AG10803 (cell line): Measurements from ENCODE around the gene MSH3.

Source experiments
- DNase-seq: peaks from one replicate; pipeline ENCODE4 v3.0.0; 2010; ENCODE audit warnings: low read depth
- H3K4me3 ChIP-seq: 2 replicates; pipeline ENCODE4 v1.5.1; 2011; ENCODE audit warnings: mild to moderate bottlenecking, low read length, control low read depth
- TF ChIP-seq, protein P1 (sequence below): conservative IDR thresholded peaks from 2 replicates; pipeline ENCODE4 v1.5.1; 2011; ENCODE audit warnings: mild to moderate bottlenecking, low read length, control low read depth, inconsistent platforms

Gene MSH3

DNA sequence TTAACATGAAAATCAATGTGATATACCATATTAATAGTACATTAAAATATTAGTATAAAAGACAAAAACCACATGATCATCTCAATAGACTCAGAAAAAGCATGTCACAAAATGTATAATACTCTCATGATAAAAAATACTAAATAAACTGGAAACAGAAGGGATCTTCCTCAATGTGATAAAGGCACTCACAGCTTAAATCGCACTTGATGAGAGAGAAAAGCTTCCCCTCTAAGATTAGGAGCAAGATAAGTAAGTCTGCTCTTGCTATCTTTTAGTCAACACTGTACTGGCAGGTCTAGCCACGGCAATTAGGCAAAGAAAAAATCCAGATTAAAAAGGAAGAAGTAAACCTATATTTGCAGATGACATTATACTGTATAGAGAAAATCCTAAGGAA is 21.8 kb upstream of the MSH3 start:
- no peak for DNase-seq
- TF ChIP-seq, protein P1, sequence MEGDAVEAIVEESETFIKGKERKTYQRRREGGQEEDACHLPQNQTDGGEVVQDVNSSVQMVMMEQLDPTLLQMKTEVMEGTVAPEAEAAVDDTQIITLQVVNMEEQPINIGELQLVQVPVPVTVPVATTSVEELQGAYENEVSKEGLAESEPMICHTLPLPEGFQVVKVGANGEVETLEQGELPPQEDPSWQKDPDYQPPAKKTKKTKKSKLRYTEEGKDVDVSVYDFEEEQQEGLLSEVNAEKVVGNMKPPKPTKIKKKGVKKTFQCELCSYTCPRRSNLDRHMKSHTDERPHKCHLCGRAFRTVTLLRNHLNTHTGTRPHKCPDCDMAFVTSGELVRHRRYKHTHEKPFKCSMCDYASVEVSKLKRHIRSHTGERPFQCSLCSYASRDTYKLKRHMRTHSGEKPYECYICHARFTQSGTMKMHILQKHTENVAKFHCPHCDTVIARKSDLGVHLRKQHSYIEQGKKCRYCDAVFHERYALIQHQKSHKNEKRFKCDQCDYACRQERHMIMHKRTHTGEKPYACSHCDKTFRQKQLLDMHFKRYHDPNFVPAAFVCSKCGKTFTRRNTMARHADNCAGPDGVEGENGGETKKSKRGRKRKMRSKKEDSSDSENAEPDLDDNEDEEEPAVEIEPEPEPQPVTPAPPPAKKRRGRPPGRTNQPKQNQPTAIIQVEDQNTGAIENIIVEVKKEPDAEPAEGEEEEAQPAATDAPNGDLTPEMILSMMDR: no peak
- H3K4me3 ChIP-seq: no peak overlapping the region

DNA sequence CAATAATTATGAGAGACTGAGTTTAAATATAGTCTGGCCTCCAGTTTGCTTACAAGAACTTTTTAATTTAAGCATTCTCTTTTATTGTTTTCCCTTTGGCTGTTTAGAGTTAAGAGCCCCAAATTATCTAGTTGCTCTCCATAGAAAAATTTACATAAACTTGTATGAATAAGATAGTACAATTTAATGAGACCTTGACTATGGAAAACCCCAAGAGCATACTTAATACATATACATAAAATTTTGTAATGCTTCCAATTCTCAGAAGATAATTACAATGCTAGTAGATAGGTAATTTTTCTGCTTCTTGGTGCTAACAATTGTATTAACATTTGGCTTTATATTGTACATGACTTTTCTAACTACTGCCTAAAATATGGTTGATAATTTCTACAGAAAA is 20.3 kb upstream of the MSH3 start:
- no peak overlapping the region for H3K4me3 ChIP-seq
- no peak for DNase-seq
- TF ChIP-seq, protein P1: no peak

DNA sequence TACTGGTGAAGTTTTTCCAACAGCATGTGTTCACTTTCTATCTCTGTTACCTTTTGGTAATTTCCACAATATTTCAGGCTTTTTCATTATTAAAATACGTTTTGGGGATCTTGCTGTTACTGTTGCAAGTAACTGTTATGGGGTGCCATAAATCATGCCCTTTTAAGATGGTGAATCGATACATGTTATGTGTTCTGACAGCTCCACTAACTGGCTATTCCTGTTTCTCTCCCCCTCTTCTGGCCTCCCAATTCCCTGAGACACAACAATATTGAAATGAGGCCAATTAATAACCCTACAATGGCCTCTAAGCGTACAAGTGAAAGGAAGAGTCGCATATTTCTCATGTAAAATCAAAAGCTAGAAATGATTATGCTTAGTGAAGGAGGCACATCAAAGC is 13.1 kb upstream of the MSH3 start:
- no peak overlapping the region for H3K4me3 ChIP-seq
- DNase-seq: no peak
- TF ChIP-seq, protein P1: no peak

DNA sequence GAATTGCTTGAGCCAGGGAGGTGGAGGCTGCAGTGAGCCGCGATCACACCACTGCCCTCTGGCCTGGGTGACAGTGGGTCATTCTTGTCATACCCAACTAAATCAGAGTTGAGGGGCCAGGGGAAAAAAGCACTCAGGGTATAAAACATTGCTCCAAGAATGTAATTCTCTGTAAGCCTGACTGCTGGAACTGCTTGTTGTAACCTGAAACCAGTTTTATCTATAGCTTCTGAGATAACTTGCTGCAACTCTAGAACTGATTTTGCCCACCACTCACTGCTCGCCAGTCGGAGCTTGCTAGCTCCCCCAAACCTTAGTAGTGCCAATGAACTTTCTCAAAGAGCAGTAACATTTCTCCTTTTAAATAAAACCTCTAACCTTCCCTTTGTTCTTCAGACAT is 9.6 kb upstream of the MSH3 start:
- no peak for DNase-seq
- no peak overlapping the region for H3K4me3 ChIP-seq
- TF ChIP-seq, protein P1: no peak

DNA sequence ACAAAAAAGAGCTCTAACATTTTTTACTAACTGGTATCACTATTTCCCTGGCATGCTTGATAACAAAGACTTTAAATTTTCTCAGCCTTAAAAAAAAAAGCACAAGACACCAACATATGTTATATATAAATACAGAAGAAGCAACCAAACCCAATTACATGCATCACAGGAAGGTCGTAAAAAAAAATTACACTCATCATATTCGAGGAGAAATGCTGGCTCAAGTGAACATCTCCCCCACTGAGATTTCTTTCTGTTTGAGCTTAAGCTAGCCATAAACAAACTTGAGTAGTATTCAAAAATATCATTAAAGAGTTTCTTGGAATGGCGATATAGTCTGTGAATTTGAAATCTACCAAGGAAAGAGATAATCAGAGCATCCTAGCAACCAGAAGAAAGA is 7.5 kb upstream of the MSH3 start:
- TF ChIP-seq, protein P1: no peak
- H3K4me3 ChIP-seq: no peak overlapping the region
- DNase-seq: no peak

DNA sequence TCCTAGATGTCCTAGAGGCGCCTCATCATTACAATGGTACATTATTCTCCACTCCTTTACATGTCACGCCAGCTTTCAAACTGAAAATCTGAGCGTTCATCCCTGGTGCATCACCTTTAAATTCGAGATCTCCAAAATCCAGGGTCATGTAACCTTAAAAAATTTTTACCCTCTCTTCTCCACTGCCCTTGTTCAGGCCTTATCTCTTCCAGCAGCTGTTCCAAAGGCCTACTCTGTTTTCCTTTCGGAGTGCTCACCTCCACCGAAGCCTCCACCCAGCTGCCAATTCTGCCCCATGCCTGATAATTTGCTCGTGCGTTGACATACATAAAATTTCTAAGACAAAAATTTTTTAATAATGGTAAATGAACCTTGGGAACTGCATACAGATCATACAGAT is 950 bp upstream of the MSH3 start:
- TF ChIP-seq, protein P1: no peak
- DNase-seq: no peak
- H3K4me3 ChIP-seq: peak overlapping the region; percentile 74

DNA sequence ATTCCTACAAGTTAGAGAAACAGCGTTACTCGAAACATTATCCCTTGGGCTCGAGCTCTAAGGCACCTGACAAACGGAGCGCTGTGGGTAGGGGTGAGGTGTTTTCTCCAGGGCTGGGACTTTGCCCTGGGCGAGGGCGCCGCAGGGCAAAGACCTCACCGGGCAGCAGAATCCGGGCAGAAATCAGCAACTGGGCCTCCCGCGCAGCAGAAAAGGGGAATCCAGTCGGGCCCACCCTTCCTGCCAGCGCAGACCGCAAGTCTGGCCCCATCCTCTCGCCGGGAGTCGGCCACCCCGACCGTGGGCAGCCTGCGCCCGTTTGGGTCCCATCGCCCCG is 430 bp upstream of the MSH3 start:
- no peak for DNase-seq
- H3K4me3 ChIP-seq: peak overlapping the region; percentile 74
- TF ChIP-seq, protein P1: no peak
